GM21526 (cell line): ENCODE results near the gene S100A10.
A peak's percentile ranks its signal among the peaks of the same experiment; 100 is the strongest.

Experiments used
- ATAC-seq: cut with Tn5 transposase; IDR thresholded peaks from one replicate; pipeline ENCODE4 v1.9.1; 2021; ENCODE audit warnings: moderate library complexity; ENCODE audit not compliant: unreplicated experiment, low FRiP score

The S100A10 gene

DNA sequence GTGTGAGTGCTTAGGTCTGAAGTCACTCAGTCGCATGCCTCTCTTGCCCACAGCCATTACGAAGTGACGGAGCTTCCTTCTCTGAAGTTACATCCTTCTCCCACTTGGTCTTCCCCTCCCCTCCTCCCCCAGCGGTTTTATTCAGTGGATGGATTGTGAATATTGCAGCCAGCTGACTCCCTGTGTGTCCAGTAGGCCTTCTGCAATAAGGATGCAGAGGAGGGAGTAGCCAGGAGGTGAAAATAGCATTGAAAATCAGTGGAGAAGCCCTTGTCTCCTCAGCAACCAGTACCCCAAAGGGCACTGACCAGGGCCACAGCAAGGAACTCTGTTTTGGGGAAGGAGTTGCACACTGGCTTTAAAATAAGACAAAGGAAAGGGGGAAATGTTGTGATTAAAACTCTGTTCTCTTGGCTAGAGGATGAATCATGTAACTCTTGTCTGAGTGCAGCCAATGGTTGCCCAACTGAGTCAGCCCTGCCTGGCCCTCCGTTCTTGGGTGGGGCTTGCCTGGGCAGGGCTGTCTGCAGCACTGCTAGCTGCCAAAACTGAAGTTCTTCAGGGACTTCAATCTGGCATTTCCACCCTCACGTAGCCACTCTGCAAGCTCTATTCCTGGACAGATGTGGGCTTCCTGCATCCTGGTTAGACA, 4.3 kb downstream of the S100A10 start:
- no peak for ATAC-seq

DNA sequence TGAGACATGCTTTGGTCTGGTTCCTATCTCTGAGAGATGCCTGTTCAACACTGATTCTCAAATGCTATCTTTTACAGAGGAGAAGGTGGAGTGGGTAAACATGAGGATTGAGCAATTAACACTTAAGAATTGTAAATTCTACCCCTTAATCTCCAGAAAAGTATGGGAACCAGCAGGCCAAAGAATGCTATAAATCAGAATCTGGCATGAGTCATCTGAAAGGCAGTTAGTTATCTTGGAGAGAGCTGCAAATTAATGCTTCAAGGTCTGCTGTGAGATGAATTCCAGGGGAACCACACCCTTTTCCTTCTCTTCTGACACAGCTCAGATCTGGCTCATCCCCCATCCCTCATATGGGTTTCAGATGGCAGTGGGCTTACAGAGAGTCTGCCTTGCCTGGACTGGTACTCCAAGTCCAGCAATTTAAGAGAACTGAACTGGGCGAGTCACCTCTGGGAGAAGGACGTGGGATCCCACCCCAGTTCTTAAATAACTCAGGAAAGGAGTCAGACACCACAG, 5.2 kb downstream of the S100A10 start:
- no peak for ATAC-seq

DNA sequence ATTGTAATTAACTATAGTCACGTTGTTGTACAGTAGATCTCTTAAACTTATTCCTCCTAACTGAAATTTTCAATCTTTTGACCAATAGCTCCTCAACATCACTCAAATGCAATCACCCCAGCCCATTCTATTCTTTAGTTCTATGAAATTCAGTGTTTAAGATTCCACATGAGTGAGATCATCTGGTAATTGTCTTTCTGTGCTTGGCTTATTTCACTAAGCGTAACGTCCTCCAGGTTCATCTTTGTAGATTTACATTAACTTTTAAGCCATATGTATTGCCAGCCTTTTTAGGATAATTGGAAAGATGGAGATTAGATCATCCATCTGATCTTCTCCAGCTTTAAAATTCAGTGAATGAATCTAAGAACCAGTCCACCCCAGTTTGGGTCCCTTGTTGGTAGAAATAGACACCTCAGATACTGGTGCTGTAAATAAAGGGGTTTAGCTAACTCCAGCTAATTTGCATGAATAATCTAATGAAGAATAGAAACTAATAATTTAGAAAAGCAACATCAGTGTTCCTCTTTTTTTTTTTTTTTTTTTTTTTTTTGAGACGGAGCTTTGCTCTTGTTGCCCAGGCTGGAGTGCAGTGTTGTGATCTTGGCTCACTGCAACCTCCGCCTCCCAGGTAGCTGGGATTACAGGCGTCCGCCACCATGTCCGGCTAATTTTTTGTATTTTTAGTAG, 7.0 kb downstream of the S100A10 start:
- no peak for ATAC-seq

DNA sequence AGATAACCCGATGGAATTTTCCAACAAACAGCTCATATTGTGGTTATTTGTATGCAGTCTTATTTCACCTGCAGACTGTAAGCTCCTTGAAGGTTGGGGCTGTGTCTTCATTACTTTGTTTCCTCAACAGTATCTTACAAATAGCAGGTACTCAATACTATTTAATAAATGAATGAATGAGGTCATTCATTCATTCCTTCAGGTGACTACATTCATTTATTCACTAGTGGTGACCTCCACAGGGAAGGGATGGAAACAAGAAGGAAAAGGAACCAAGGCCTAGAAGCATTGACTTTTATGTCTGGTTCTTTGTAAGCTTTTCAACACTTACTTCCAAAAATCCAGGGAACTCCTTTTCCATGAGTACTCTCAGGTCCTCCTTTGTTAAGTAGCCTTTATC, 7.9 kb downstream of the S100A10 start:
- ATAC-seq = no peak

DNA sequence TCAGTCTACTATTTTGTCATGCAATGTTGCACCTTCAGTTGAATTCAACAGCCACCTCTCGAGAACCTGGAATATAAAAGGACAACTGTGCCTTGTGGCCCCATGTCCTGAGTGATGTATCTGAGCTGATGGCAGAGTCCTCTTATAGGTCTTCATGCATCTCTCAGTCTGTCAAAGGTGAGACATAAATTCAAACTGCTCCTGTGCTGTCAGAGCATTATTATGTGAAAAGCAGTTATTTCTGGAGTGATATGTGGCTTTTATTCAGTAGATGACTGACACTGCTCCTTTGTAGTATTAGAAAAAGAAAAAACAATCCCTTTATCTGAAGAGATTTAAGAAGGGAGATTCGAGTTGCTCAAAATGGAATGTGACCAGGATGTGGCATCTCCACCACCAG, 8.4 kb downstream of the S100A10 start:
- no peak for ATAC-seq

DNA sequence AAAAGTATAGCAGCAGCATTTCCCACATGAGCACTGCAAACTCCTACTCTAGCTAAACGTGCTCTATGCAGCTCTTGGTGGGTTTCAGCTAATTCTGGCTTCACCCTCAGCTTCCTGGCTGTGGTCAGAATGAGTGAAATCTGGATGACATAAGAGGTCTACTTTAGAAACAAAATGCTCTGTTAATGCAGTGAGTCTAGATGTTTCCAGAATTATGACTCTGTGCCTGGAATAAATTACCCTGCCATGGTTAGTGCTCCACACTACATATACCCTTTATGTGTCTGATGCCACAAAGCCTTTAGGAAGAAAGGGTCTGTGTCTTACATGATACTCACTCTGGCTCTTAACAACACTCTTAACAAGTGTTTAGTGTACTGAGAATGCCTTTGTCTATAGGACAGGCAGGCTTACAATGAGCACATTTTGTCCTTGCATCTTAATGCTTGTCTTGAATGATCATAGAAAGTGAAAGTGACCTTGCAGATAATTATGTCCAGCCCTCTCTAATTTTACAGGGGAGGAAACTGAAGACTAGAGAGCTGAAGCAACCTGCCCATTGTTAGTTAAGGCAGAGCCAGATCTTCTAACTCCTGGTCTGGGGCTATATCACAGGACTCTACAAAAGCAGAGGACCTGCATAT, 9.2 kb downstream of the S100A10 start:
- ATAC-seq = peak; percentile 65

DNA sequence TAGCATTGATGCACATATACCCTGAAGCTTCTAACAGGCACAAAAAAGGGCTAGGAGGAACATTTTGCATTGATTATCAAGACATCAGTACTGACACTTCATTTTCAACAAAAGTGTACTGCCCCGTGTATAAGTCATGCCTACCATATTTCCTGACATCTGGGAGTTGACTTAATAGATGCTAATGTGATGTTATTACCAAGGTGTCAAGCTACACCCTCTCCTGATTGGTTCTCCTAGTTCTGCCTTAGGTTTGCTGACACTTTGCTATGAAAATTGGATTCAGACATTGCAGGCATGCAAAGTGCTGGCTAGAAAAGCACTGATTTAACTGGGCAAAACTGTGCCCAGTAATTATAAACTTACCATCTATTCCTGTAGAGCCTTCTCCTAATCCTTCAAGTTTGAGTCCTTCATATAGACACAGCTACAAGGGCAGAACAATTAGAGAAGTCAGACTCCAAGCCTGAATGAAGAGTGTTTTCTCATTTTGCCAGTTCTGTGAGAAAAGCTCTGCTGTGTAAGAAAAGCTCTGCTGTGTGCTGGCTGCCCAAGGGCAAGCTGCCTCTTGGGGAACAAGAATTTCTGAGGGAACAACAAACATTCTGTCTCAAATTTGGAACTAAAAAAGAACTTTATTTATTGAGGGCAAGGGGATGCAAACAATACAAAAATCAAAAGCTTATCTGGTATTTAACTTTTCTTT, 11.2 kb downstream of the S100A10 start:
- no peak for ATAC-seq

DNA sequence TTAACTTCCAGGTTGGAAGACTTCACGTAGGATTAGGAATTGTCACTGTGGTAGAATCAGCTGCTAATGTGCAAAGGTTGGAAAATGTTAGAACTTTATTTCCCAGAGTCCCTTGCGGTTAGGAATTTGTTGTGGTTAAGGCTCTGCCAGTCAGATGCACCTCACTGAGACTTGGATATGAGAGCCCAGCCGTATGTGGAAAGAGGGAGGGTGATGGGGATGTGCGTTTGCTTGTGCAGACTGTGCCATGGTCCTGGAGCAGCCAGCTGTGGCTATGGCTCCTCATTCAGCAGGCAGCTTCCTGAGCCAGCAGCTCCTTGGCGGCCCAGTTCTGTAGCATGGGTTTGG, 12.5 kb downstream of the S100A10 start:
- no peak for ATAC-seq

DNA sequence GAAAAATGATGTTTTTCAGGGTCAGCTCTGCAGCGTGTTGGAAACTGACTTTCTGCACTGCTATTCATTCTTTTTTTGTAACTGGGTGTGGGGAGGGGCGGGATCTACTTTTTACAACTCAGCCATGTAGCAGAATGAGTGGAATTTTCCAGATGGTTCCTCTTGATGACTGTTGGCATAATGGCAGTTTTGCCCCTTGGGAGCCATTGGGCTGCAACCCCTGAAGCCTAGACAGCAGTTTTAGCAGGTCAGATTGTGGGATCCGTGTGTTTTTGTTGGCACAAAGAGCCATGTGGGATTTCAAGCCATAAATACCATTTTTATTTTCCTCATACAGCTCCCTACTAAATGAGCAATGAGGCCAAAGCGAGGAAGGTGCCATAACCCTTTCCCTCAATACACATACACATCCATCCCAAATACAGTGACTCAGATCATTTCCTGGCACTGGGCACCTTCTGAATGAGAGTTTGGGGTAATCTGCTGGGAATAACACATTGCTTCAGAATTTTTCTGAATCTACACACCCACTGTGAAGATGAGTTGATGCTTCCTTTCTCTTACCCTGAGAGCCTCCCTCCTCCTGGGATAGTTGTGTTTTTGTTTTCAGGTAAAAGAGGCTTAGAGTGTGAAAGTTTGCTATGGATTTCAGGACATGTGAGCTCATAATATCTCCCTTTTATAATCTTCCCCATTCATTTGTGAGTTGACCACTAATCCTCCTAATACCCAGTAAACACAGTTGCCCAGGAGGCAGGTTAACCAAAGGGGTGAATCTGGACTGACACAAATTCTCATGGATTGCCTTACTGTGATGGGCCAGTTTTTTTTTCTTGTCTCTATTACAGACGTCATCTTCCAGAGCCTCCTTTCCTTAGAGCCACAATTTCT, 13.1 kb downstream of the S100A10 start:
- ATAC-seq = no peak

DNA sequence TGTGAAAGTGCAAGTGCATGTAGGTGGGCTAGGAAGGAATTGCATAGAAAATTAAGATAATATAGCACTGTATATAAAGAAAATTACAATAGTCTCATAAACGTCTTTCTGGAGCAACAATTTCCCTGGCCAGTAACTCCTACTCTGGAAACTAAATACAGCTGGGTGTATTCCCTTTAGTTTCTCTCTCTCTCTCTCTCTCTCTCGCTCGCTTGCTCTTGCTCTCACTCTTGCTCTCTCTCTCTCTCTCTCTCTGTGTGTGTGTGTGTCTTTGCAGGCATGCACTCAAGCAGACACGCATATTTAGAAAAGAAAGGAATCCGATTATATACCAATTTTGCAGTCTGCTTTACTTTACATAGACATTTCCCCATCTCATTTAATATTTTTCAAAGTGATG, 14.7 kb downstream of the S100A10 start:
- no peak for ATAC-seq

DNA sequence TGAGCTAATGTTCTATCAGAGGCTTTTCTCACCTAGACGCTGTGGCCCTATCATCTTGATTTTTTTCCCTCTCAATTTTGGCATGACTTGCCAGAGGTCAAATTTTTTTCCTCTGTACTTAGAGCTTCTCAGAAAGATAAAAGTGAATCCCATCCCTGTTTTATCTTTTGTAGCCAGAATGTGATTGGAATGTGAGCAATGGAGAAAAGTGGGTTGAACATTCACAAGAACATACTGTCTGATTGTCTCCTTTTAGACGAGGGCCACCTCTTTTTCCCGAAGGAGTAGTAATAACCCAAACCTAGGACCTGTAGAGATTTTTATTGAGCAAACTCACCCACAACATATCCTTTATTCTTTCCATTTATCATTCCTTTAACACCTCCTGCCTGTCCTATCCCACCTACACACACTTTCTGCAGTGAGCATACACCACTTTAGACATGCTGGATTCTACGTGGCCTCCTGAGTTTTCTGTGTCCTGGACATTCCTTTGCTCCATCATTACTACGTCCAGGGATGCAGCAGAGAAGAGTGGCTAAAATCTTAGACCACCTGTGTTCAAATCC, 15.9 kb downstream of the S100A10 start:
- ATAC-seq = no peak

DNA sequence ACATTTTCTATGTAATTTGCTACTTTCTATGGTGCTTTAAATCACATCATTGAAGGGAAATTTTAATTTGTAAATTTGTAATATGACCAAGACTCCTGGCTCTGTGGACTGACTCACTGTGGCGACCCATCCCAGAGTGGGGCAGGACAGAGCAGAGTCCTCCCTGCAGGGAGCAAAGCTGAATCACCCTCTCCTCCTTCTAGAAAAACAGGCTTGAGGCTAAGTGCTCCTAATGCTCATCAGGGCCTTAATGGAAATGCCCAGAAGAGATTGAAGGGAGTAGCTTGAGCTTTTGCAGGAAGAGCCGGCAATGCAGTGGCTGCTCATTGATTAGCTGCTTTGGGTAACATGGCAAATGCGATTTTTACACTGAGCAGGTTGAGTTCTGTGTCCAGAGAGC, 16.8 kb downstream of the S100A10 start:
- no peak for ATAC-seq

DNA sequence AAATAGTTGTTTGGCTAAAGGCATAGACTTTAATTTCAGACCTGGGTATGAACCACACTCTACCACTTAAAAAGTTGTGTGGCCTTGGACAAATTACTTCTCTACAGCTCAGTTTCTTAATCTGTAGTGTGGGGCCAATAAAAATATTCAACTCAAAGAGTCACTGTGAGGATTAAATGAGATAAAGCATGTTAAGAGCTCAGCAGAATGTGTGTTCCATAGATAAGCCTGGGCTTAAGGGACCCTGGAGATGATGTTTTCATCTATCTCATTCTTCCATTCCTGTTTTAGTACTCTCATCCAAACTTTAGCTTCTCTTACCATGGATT, 17.7 kb downstream of the S100A10 start:
- ATAC-seq = no peak

DNA sequence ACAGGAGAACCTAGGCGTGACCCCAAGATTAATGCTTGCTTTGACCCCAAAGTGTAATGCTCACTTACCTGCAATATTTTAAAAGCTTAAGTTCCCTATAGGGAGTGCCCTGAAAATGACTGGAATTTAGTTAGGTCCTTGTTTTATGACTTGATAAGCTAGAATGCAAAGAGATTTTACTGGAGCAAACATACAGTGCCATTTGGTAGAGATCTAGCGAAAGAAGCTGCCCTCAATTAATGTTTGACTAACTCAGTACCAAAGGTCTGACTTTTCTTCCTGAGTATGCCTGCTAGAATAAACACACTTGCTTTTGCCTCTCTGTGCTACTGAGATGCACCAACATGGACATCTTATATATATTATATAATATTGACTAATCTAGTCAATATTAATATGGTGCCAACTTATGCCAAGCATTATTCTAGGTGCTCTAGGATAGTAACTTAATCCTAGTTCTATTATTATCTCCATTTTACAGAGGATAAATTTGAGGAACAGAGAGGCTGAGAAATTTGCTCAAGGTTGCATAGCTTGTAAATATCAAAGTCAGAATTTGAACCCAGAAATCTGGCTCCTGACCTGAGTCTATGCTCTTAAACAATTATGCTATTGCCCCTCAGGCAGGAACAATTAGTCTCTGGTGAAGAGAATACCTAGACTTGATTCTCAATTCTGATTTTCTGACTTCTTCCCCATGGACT, 18.2 kb downstream of the S100A10 start:
- no peak for ATAC-seq

DNA sequence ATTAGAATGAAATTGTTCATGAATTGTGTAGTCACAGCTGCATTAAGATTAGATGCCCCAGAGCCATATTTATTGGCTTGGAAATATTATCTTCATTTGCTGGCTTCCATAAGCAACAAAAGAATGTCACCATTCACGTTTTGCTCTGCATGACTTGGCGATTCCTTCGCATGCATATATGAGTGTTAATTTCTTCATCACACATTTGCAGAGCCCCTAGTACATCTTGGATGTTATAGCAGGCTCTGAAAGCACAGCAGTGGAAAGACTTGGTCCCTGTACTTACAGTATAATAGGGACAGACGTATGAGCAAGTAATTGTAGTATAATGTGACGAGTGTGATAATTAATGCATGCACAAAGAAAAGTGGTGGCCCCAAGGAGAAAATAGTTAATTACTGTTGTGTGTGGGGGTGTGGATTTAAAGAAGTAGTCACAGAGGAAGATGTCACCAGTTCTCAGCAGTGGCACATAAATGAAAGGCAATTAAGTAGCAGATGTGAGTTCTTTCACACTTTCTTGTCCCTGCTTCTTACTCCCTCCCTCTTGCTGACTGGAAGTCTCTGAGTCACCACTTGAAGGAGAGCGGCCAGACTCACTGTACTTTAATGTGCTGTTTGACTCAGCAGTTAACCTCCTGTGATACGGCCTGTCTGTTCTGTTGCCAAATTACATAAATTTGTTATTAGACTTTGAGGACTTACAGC, 21.0 kb downstream of the S100A10 start:
- no peak for ATAC-seq

DNA sequence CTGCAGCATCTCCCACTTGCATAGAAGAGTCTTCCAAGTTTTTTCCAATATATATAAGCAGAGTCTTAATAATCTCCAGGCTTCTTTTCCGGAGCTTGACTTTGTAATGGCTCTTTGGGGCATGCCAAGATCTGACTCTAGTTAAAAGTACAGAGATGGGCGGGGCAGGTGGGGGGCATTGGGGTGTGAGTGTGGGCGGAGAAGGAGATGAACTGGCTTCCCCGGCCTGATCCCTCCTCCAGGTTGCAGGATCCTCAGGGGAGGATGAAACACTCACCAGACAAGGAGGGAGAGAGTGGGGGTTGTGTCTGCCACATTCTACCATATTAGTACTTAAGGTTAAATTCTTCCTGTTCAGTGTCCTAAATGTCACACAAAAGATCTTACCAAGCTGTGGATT, 23.0 kb downstream of the S100A10 start:
- ATAC-seq = no peak

DNA sequence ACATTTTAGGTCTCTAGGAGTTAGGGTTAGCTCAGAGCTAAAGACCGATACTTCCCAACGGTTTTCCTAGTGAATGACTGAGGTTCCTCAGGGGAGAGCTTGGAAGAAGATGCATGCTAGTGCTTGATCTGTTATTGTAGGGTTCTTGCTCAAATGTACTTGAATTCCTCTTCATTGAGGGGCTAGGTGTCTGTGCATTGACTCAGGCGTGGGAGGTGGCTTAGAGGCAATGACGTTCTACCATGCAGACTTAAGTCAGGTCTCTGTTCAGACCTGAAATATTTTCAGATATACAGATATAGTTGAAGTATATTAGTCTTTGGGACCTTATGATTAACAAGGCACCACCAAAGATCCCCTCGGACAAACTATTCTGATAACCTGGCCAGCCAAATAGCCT, 23.5 kb downstream of the S100A10 start:
- no peak for ATAC-seq

DNA sequence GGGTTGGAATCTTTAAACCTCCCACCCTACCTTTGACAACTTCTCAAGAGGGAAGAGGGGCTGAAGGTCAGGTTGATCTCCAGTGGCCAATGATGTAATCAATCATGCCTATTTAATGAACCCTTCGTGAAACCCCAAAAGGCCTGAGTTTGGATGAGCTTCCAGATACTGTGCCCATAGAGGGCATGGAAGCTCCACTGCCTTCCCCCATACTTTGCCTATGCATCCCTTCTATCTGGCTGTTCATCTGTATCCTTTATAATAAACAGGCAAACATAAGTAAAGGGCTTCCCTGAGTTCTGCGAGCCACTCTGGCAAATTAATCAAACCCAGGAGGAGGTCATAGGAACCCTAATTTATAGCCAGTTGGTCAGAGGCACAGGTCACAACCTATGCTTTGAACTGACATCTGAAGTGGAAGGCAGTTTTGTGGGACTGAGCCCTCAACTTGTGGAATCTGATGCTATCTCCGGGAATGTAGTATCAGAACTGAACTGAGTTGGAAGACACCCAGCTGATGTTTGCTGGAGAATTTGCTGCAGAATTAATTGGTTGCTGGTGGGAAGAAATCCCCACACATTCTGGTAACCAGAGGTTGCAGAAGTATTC, 24.8 kb downstream of the S100A10 start:
- no peak for ATAC-seq

DNA sequence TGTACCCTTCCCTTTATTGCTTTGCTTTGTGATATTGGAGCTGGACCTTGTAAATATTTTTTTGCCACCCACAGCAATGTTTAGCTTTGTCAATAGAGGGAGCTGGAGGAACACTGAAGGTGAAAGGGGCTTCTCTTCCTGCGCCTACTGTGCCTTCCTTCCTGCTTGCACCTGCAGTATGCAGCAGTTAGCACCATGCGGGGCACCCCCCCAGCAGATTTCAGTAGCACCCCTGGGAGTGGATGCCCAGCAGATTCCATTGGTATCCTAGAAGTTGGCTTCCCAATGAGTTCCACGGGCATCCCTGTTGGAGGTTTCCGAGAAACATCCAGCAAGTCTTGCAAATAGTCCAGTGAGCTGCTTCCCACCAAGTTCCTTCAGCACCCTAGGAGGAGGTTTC, 25.6 kb downstream of the S100A10 start:
- ATAC-seq = no peak
